Activated CD4-positive, alpha-beta memory T cell treated with anti-CD3 and anti-CD28 coated beads for 36 hours (primary cell): Measurements from ENCODE around the gene ANKRD18B. TPM values are rescaled to one million over a fixed set of nuclear protein-coding genes. Genes with fewer than 3 reads are reported as not detected.
"Not testable (repeated sequence)": the region's sequence is repeated elsewhere in the genome, so short reads cannot be mapped to it uniquely, and the experiment has no call there.

Experiments
- CTCF ChIA-PET: fragments of 350-600 bp; sonication (Branson Sonifier 250); formaldehyde crosslinking; loops from one replicate; lab custom pipeline; 2021; ENCODE audit warnings: antibody characterized with exemption, inconsistent platforms; lab: Charles Lee
- POLR2A ChIA-PET: fragments of 350-600 bp; sonication (Branson Sonifier 250); formaldehyde crosslinking; loops from one replicate; lab custom pipeline; 2021; ENCODE audit warnings: antibody characterized with exemption; lab: Charles Lee
- DNase-seq: peaks from one replicate; pipeline ENCODE4 v3.0.0-alpha.2; 2020
- H3K27ac Mint-ChIP-seq: one replicate; pipeline ENCODE4 v1.8.0; 2021; ENCODE audit warnings: mixed read lengths
- H3K27me3 Mint-ChIP-seq: one replicate; pipeline ENCODE4 v1.8.0; 2021; ENCODE audit warnings: mixed read lengths
- H3K36me3 Mint-ChIP-seq: one replicate; pipeline ENCODE4 v1.8.0; 2021; ENCODE audit warnings: mixed read lengths
- H3K4me1 Mint-ChIP-seq: one replicate; pipeline ENCODE4 v1.8.0; 2021; ENCODE audit warnings: low read depth, mixed read lengths
- H3K4me3 Mint-ChIP-seq: one replicate; pipeline ENCODE4 v1.8.0; 2021; ENCODE audit warnings: mild to moderate bottlenecking, mixed read lengths
- H3K9me3 Mint-ChIP-seq: one replicate; pipeline ENCODE4 v1.8.0; 2021; ENCODE audit warnings: mixed read lengths
- intact Hi-C: fragments of 100-400 bp; cut with micrococcal nuclease; formaldehyde crosslinking; loops from one replicate; pipeline ENCODE4 v1.15.1; 2023
- total RNA-seq, 2 experiments: library from RNA; stranded (reverse); gene quantifications; one replicate each; pipeline ENCODE4 v1.2.3, GENCODE V29; 2021

Gene ANKRD18B
- 1 to 10 TPM in 1 of 2 experiments, under 1 TPM in 1; 0.31 to 1.5 TPM for total RNA-seq

- not testable (repeated sequence) for H3K27ac Mint-ChIP-seq
- peaks cover 42% of the 10 kb centered on the region for H3K27me3 Mint-ChIP-seq
- POLR2A ChIA-PET: interaction anchor here (1.7 kb wide), 1 partner anchor 14 kb away, joined by 8 read pairs; no protein-coding TSS in a partner anchor
Measured at GRCh38 chr9:33523397-33524305, at the start of gene ANKRD18B. ANKRD18B (plus strand) TSS chr9:33524251; CDS start chr9:33524490, 239 bp downstream.

DNA sequence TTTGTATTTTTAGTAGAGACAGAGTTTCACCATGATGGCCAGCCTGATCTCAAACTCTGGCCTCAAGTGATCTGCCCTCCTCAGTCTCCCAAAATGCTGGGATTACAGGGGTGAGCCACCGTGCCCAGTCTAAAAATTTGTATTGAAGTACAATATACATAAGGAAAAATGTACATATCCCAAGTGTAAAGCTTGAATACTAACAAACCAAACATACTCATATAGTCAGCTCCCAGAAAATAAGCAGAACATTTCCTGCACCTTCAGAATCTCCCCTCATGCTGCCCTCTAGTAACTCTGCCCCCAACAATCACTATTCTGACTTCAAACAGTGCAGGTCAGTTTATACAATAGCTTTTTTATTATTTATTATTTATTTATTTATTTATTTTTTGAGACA lies 48.7 kb upstream of the ANKRD18B start:
- Mint-ChIP-seq H3K4me1 (peaks cover 24% of the 10 kb centered on the region), H3K27me3 (no peaks in the 10 kb centered on the region), H3K4me3 (no peak overlapping the region), H3K27ac (no peak overlapping the region), H3K9me3 (no peaks in the 10 kb centered on the region), H3K36me3 (peaks cover 14% of the 10 kb centered on the region)
- DNase-seq: no peak
- CTCF ChIA-PET: interaction anchor here (0.9 to 20.4 kb wide), 5 partner anchors 8 to 147 kb away, joined by 3 to 386 read pairs (median 4); partner anchors contain the start of gene AQP3
- POLR2A ChIA-PET: interaction anchor here (0.7 kb wide), 1 partner anchor 37 kb away, joined by 3 read pairs; no protein-coding TSS in a partner anchor
- intact Hi-C loops: loop anchor here (2.0 kb wide), 1 partner anchor 73 kb away; the partner anchor contains the start of gene AQP7

More at GRCh38 chr9:33523397-33524305, at the start of gene ANKRD18B:
- H3K36me3 Mint-ChIP-seq, H3K9me3 Mint-ChIP-seq, intact Hi-C loops, H3K4me1 Mint-ChIP-seq: not testable (repeated sequence)
- CTCF ChIA-PET: interaction anchor here (0.6 to 1.5 kb wide), 4 partner anchors 50 to 149 kb away, joined by 3 to 6 read pairs (median 4); partner anchors contain the start of gene NOL6
- H3K4me3 Mint-ChIP-seq: peak within 1 kb of the TSS; percentile 80
- peak; percentile 73 for DNase-seq

DNA sequence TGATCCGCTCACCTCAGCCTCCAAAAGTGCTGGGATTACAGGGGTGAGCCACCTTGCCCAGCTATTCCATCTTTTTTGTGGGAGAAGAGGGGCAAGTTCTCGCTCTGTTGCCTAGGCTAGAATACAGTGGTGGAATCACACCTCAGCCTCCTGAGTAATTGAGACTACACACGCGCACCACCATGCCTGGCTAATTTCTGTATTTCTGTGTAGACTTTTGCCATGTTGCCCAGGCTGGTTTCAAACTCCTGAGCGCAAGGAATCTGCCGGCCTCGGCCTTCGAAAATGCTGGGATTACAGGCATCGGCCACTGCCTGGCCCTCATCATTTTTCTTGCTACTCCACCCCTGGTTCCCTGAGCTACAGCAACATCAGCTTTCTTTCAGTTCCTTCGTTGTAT lies 47.5 kb upstream of the ANKRD18B start:
- Mint-ChIP-seq H3K4me3 (no peak overlapping the region), H3K27ac (no peak overlapping the region), H3K36me3 (peaks cover 10% of the 10 kb centered on the region), H3K9me3 (no peaks in the 10 kb centered on the region), H3K4me1 (peaks cover 21% of the 10 kb centered on the region), H3K27me3 (no peaks in the 10 kb centered on the region)
- intact Hi-C loops: no loop called here
- DNase-seq: no peak
- ChIA-PET CTCF (interaction anchor here (0.9 to 20.4 kb wide), 4 partner anchors 10 to 146 kb away, joined by 3 to 386 read pairs (median 13); partner anchors contain the start of gene AQP3), POLR2A (no interaction called here)

- H3K9me3 Mint-ChIP-seq: no peaks in the 10 kb centered on the region
- no peaks in the 10 kb centered on the region for H3K4me1 Mint-ChIP-seq
- H3K36me3 Mint-ChIP-seq: no peaks in the 10 kb centered on the region
- POLR2A ChIA-PET: no interaction called here
- no peaks in the 10 kb centered on the region for H3K27me3 Mint-ChIP-seq
- H3K27ac Mint-ChIP-seq: no peak overlapping the region
- no peak for DNase-seq
- CTCF ChIA-PET: interaction anchor here (0.9 to 1.4 kb wide), 2 partner anchors 77 to 107 kb away, joined by 3 to 4 read pairs; no protein-coding TSS in a partner anchor
- intact Hi-C loops: no loop called here
- no peak overlapping the region for H3K4me3 Mint-ChIP-seq
Measured at GRCh38 chr9:33480106-33480505, 43.9 kb upstream of the ANKRD18B start.

- Mint-ChIP-seq H3K27me3 (no peaks in the 10 kb centered on the region), H3K4me3 (no peak overlapping the region), H3K27ac (no peak overlapping the region), H3K36me3 (no peaks in the 10 kb centered on the region), H3K4me1 (no peaks in the 10 kb centered on the region), H3K9me3 (no peaks in the 10 kb centered on the region)
- CTCF ChIA-PET: interaction anchor here (1.0 to 2.2 kb wide), 2 partner anchors 14 to 101 kb away, joined by 3 to 5 read pairs; no protein-coding TSS in a partner anchor
- intact Hi-C loops: no loop called here
- no peak for DNase-seq
- POLR2A ChIA-PET: interaction anchor here (0.6 kb wide), 1 partner anchor 50 kb away, joined by 3 read pairs; no protein-coding TSS in a partner anchor
Measured at GRCh38 chr9:33480976-33481375, 43.1 kb upstream of the ANKRD18B start.

DNA sequence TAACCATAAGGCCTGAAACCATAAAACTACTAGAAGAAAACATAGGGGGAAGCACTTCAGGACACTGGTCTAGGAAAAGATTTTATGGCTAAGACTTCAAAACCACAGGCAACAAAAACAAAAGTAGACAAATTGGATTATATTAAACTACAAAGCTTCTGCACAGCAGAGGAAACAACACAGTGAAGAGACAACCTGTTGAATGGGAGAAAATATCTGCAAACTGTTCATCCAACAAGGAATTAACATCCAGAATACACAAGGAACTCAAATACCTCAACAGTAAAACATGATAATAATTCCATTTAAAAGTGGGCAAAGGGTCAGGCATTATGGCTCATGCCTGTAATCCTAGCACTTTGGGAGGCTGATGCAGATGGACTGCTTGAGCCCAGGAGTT lies 38.7 kb upstream of the ANKRD18B start:
- H3K4me3 Mint-ChIP-seq, DNase-seq, H3K36me3 Mint-ChIP-seq, H3K4me1 Mint-ChIP-seq, POLR2A ChIA-PET, H3K27me3 Mint-ChIP-seq, H3K9me3 Mint-ChIP-seq, intact Hi-C loops, H3K27ac Mint-ChIP-seq, CTCF ChIA-PET: not testable (repeated sequence)

GRCh38 chr9:33489066-33489465 lies 35.0 kb upstream of the ANKRD18B start:
- Mint-ChIP-seq H3K36me3 (no peaks in the 10 kb centered on the region), H3K4me1 (no peaks in the 10 kb centered on the region), H3K9me3 (no peaks in the 10 kb centered on the region), H3K27ac (no peak overlapping the region), H3K27me3 (peaks cover 4% of the 10 kb centered on the region), H3K4me3 (no peak overlapping the region)
- ChIA-PET CTCF (interaction anchor here (1.4 kb wide), 1 partner anchor 74 kb away, joined by 5 read pairs; no protein-coding TSS in a partner anchor), POLR2A (no interaction called here)
- intact Hi-C loops: no loop called here
- DNase-seq: no peak

GRCh38 chr9:33493819-33494218 lies 30.2 kb upstream of the ANKRD18B start:
- H3K4me3 Mint-ChIP-seq, H3K36me3 Mint-ChIP-seq, DNase-seq, H3K27ac Mint-ChIP-seq, H3K4me1 Mint-ChIP-seq, H3K9me3 Mint-ChIP-seq, H3K27me3 Mint-ChIP-seq, POLR2A ChIA-PET, CTCF ChIA-PET, intact Hi-C loops: not testable (repeated sequence)

DNA sequence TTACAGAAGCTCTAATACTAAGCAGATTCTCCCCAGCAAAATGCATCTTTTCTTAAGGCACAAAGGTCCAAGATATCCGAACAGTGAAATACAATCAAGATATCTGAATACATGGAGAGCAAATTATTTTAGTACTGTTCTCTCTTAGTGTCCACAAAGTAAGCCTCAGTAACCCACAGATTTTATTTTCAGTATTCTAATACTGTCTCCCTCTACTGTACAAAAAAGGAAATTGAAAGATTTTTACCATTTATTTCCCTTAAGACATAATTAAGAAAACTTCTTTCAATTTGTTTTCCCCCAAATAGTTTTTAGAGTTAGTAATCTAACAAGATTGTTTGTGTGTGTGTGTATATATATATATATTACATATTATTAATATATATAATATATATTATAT lies 25.7 kb upstream of the ANKRD18B start:
- Mint-ChIP-seq H3K4me3 (no peak overlapping the region), H3K27me3 (peaks cover 3% of the 10 kb centered on the region), H3K9me3 (no peaks in the 10 kb centered on the region), H3K27ac (no peak overlapping the region), H3K36me3 (no peaks in the 10 kb centered on the region), H3K4me1 (peaks cover 3% of the 10 kb centered on the region)
- no peak for DNase-seq
- intact Hi-C loops: no loop called here
- POLR2A ChIA-PET: no interaction called here
- CTCF ChIA-PET: no interaction called here

- Mint-ChIP-seq H3K9me3 (no peaks in the 10 kb centered on the region), H3K27ac (no peak overlapping the region), H3K36me3 (no peaks in the 10 kb centered on the region), H3K4me1 (peaks cover 18% of the 10 kb centered on the region), H3K27me3 (peaks cover 1% of the 10 kb centered on the region), H3K4me3 (no peak overlapping the region)
- intact Hi-C loops: no loop called here
- peak; percentile 44 for DNase-seq
- CTCF ChIA-PET: no interaction called here
- POLR2A ChIA-PET: no interaction called here
Measured at GRCh38 chr9:33506626-33507370, 17.3 kb upstream of the ANKRD18B start.

- peak; percentile 58 for DNase-seq
- Mint-ChIP-seq H3K4me1 (peaks cover 18% of the 10 kb centered on the region), H3K9me3 (peaks cover 3% of the 10 kb centered on the region), H3K36me3 (no peaks in the 10 kb centered on the region), H3K4me3 (peak overlapping the region; percentile 88), H3K27me3 (peaks cover 1% of the 10 kb centered on the region), H3K27ac (peak overlapping the region; percentile 73)
- POLR2A ChIA-PET: interaction anchor here (1.5 kb wide), 1 partner anchor 14 kb away, joined by 8 read pairs; the partner anchor contains the start of gene ANKRD18B
- CTCF ChIA-PET: interaction anchor here (0.8 to 1.9 kb wide), 4 partner anchors 37 to 135 kb away, joined by 3 to 9 read pairs (median 3); partner anchors contain the start of gene NOL6
- intact Hi-C loops: loop anchor here (2.0 to 5.0 kb wide), 2 partner anchors 38 to 58 kb away; partner anchors contain the start of gene NOL6
Measured at GRCh38 chr9:33510262-33511183, 13.5 kb upstream of the ANKRD18B start.
